Fibroblast of lung (primary cell): ENCODE measurements around the gene GRHPR.

ENCODE experiments used
- EZH2 ChIP-seq: IDR thresholded peaks from 2 replicates; pipeline ENCODE4 v1.5.1; 2012; ENCODE audit warnings: low read length, control low read depth, mild to moderate bottlenecking; ENCODE audit errors: missing control alignments
- TF ChIP-seq, protein P1 (sequence below), 2 donors: IDR thresholded peaks in 1 of 2; conservative IDR thresholded peaks in 1 of 2; 1 replicate in 1 of 2; 2 replicates in 1 of 2; pipeline ENCODE4 v1.5.1; 2011 to 2012; ENCODE audit warnings: low read length in 2 of 2, control low read depth in 1 of 2, inconsistent platforms in 1 of 2, low read depth in 1 of 2, mild to moderate bottlenecking in 1 of 2

DNA sequence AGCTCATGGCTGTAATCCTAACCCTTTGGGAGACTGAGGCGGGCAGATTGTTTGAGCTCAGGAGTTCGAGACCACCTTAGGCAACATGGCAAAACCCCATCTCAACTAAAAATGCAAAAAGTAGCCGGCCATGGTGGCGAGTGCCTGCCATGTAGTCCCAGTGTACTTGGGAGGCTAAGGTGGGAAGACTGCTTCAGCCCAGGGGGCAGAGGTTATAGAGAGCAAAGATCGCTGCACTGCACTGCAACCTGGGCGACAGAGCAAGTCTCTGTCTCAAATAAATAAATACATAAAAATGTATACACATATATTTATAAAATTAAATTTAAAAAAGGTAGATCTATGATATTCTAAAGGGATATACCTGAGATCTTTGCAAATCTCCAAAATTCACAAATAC, 23.3 kb downstream of the GRHPR start:
- TF ChIP-seq, protein P1, sequence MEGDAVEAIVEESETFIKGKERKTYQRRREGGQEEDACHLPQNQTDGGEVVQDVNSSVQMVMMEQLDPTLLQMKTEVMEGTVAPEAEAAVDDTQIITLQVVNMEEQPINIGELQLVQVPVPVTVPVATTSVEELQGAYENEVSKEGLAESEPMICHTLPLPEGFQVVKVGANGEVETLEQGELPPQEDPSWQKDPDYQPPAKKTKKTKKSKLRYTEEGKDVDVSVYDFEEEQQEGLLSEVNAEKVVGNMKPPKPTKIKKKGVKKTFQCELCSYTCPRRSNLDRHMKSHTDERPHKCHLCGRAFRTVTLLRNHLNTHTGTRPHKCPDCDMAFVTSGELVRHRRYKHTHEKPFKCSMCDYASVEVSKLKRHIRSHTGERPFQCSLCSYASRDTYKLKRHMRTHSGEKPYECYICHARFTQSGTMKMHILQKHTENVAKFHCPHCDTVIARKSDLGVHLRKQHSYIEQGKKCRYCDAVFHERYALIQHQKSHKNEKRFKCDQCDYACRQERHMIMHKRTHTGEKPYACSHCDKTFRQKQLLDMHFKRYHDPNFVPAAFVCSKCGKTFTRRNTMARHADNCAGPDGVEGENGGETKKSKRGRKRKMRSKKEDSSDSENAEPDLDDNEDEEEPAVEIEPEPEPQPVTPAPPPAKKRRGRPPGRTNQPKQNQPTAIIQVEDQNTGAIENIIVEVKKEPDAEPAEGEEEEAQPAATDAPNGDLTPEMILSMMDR (conservative IDR thresholded peaks at IDR 0.05 in 1 of 2, IDR thresholded peaks at IDR 0.05 in 1 of 2; ENCODE audit: low read depth in 1 of 2, low read length in 2 of 2) = no peak
- no peak for TF ChIP-seq EZH2
